Bladder microvascular endothelial cell (primary cell): ENCODE measurements around the gene PDZRN4. TPM values are rescaled to one million over a fixed set of nuclear protein-coding genes. Genes with fewer than 3 reads are reported as not detected.

ENCODE experiments used
- total RNA-seq: library from RNA; depleted of rRNA; stranded (reverse); fragments of >200 nt; gene quantifications from 2 replicates; pipeline ENCODE4 v1.2.3, GENCODE V29; 2014

Gene PDZRN4
- not detected in 2 replicates for total RNA-seq

GRCh38 chr12:41188058-41188840 is at the start of gene PDZRN4:
PDZRN4 (plus strand) TSS chr12:41188320.

